HepG2 (cell line): ENCODE data around the gene ANKS1B. TPM values are rescaled to one million over a fixed set of nuclear protein-coding genes. Genes with fewer than 3 reads are reported as not detected.

Experiments used
- ARID4A ChIP-seq: sonication (generic); formaldehyde crosslinking; IDR thresholded peaks from 2 replicates; pipeline ENCODE4 v1.5.0; 2020; ENCODE audit warnings: mild to moderate bottlenecking, missing genetic modification reagents, borderline replicate concordance
- CEBPB ChIP-seq: IDR thresholded peaks from 2 replicates; pipeline ENCODE4 v1.6.1; 2011; ENCODE audit warnings: low read depth, low read length, improper control_type of control experiment, borderline replicate concordance
- HBP1 ChIP-seq: IDR thresholded peaks from 2 replicates; pipeline ENCODE4 v1.6.1; 2016; ENCODE audit warnings: low read depth, control low read depth
- KDM6A ChIP-seq: IDR thresholded peaks from 2 replicates; pipeline ENCODE4 v1.6.1; 2016; ENCODE audit warnings: low read depth
- MAFG ChIP-seq: sonication (generic); formaldehyde crosslinking; IDR thresholded peaks from 2 replicates; pipeline ENCODE4 v1.5.1; 2020; ENCODE audit warnings: mild to moderate bottlenecking, missing genetic modification reagents
- NAIF1 ChIP-seq: sonication (generic); formaldehyde crosslinking; IDR thresholded peaks from 2 replicates; pipeline ENCODE4 v1.5.0; 2020; ENCODE audit warnings: mild to moderate bottlenecking, missing genetic modification reagents, borderline replicate concordance
- PLRG1 ChIP-seq: fragments of 450-650 bp; conservative IDR thresholded peaks from 2 replicates; pipeline ENCODE4 v1.6.1; 2016
- SPEN ChIP-seq: sonication (generic); formaldehyde crosslinking; IDR thresholded peaks from 2 replicates; pipeline ENCODE4 v1.5.1; 2020; ENCODE audit warnings: low read depth, mild to moderate bottlenecking, missing genetic modification reagents
- SRSF4 ChIP-seq: fragments of 200-400 bp; formaldehyde crosslinking; IDR thresholded peaks from one replicate; pipeline ENCODE4 v1.6.1; 2018; ENCODE audit warnings: mild to moderate bottlenecking, low read depth, low read length, moderate library complexity; ENCODE audit not compliant: poor library complexity, severe bottlenecking
- ZBTB4 ChIP-seq: sonication (generic); formaldehyde crosslinking; IDR thresholded peaks from 2 replicates; pipeline ENCODE4 v1.4.0; 2020; ENCODE audit warnings: missing genetic modification reagents, mild to moderate bottlenecking, borderline replicate concordance
- ZBTB8A ChIP-seq: sonication (generic); formaldehyde crosslinking; IDR thresholded peaks from 2 replicates; pipeline ENCODE4 v1.4.0; 2020; ENCODE audit warnings: mild to moderate bottlenecking, low read depth, missing genetic modification reagents, borderline replicate concordance
- ZNF281 ChIP-seq: sonication (generic); formaldehyde crosslinking; IDR thresholded peaks from 2 replicates; pipeline ENCODE4 v1.4.0; 2020; ENCODE audit warnings: missing genetic modification reagents, borderline replicate concordance
- polyA plus RNA-seq, 8 experiments: library from polyadenylated mRNA; depleted of rRNA in 3 of 8; stranded (reverse) in 7 of 8; unstranded in 1 of 8; fragments of >200 nt; fragmentation: Illumina TruSeq in 4 of 8; extraction: Trizol in 4 of 8; gene quantifications; 2 replicates each; pipeline versions ENCODE4 v1.2.1 to v1.2.3, GENCODE V29; 2011 to 2016; ENCODE audit warnings: low read depth in 4 of 8, missing spikeins in 1 of 8, mixed read lengths in 1 of 8; ENCODE audit not compliant: insufficient read depth in 1 of 8
- total RNA-seq, 5 experiments: library from RNA; depleted of rRNA; stranded (reverse); fragments of >200 nt; fragmentation: Illumina TruSeq; extraction: Trizol; gene quantifications; 2 replicates each; pipeline ENCODE4 v1.2.3, GENCODE V29; 2016; ENCODE audit warnings: low read depth in 1 of 5

The ANKS1B gene
- total and polyA plus RNA-seq, 2 of the 13 experiments (the other 11 are each of a cell fraction or from before 2014, with no cell fraction given), result 0.15 TPM; not detected in 1

GRCh38 chr12:98828802-98829600 is 1155.7 kb downstream of the ANKS1B start (continued):
- peak; percentile 61; the same call in 1 of the 2 replicates for TF ChIP-seq ZNF281 (CRISPR knock-in tag)
- no peak for TF ChIP-seq ZBTB4 (CRISPR knock-in tag)
- TF ChIP-seq CEBPB, result 0 out of 2 replicates have a peak, but pooled peaks have one; percentile 28
- no peak for TF ChIP-seq SRSF4
- no peak for TF ChIP-seq NAIF1 (CRISPR knock-in tag)
- TF ChIP-seq MAFG (CRISPR knock-in tag), result no peak
- no peak for TF ChIP-seq ARID4A (CRISPR knock-in tag)
- TF ChIP-seq PLRG1, result no peak
- no peak for TF ChIP-seq ZBTB8A (CRISPR knock-in tag)
- no peak for TF ChIP-seq SPEN (CRISPR knock-in tag)
- no peak for TF ChIP-seq KDM6A (CRISPR knock-in tag)
- no peak for TF ChIP-seq HBP1 (CRISPR knock-in tag)
